Adipocyte (in vitro differentiated cells): ENCODE results near the gene CACNG5.

Experiments used
- DNase-seq: peaks from one replicate; pipeline ENCODE4 v3.0.0-alpha.2; 2015; ENCODE audit warnings: low read depth
- H3K27me3 ChIP-seq: replicated peaks from 2 replicates; pipeline ENCODE4 v1.7.0; 2013; ENCODE audit warnings: mild to moderate bottlenecking, low read length, moderate library complexity; ENCODE audit not compliant: control insufficient read depth, insufficient read depth
- H3K36me3 ChIP-seq: 2 replicates; pipeline ENCODE4 v1.7.0; 2013; ENCODE audit warnings: low read length, mild to moderate bottlenecking, moderate library complexity; ENCODE audit not compliant: control insufficient read depth, insufficient read depth, severe bottlenecking
- H3K4me1 ChIP-seq: 2 replicates; pipeline ENCODE4 v1.7.0; 2013; ENCODE audit warnings: mild to moderate bottlenecking, low read length, moderate library complexity; ENCODE audit not compliant: control insufficient read depth, insufficient read depth
- H3K4me3 ChIP-seq: 2 replicates; pipeline ENCODE4 v1.7.0; 2013; ENCODE audit warnings: mild to moderate bottlenecking, low read length, moderate library complexity
- H3K9ac ChIP-seq: 2 replicates; pipeline ENCODE4 v1.7.0; 2013; ENCODE audit warnings: mild to moderate bottlenecking, low read length, moderate library complexity
- H3K9me3 ChIP-seq: 2 replicates; pipeline ENCODE4 v1.7.0; 2013; ENCODE audit warnings: mild to moderate bottlenecking, low read length, moderate library complexity; ENCODE audit not compliant: control insufficient read depth

The CACNG5 gene

GRCh38 chr17:66826856-66827255 is 8.1 kb upstream of the CACNG5 start:
- no peaks in the 10 kb centered on the region for H3K9me3 ChIP-seq
- H3K4me3 ChIP-seq: no peak overlapping the region
- H3K4me1 ChIP-seq: no peaks in the 10 kb centered on the region
- no peak for DNase-seq
- peaks cover 36% of the 10 kb centered on the region for H3K27me3 ChIP-seq
- no peaks in the 10 kb centered on the region for H3K36me3 ChIP-seq
- H3K9ac ChIP-seq: no peak overlapping the region

DNA sequence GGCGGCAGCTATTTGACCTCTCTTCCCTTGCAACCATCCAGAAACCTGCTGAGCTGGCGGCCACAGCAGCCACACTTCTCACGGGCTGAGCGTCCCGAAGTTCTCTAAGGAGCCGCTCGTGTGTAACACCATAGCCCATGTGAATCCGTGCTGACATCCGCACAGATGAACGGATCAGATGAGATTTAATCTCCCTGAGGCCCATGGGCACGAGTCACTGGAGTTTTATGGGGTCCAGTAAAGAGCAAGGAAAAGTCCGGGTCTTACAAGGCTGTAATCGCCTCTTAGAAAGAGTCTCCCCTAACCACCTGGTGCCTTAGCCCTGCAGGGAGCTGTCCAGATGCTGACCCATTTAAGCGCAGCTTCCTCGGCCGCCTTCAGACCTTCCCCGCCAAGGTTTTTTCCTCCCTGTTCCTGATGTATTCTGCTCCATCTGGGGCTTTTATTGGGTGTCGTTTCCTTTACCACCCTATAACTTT is 5.5 kb upstream of the CACNG5 start:
- H3K4me3 ChIP-seq: no peak overlapping the region
- DNase-seq: peak; percentile 85
- no peaks in the 10 kb centered on the region for H3K9me3 ChIP-seq
- H3K27me3 ChIP-seq: peaks cover 49% of the 10 kb centered on the region
- H3K9ac ChIP-seq: no peak overlapping the region
- no peaks in the 10 kb centered on the region for H3K36me3 ChIP-seq
- H3K4me1 ChIP-seq: no peaks in the 10 kb centered on the region

GRCh38 chr17:66829883-66830282 is 5.0 kb upstream of the CACNG5 start:
- Histone ChIP-seq H3K36me3 (no peaks in the 10 kb centered on the region), H3K27me3 (peaks cover 53% of the 10 kb centered on the region), H3K9me3 (no peaks in the 10 kb centered on the region), H3K4me3 (no peak overlapping the region), H3K9ac (no peak overlapping the region), H3K4me1 (no peaks in the 10 kb centered on the region)
- no peak for DNase-seq

GRCh38 chr17:66830451-66830850 is 4.5 kb upstream of the CACNG5 start:
- H3K9ac ChIP-seq: no peak overlapping the region
- H3K36me3 ChIP-seq: no peaks in the 10 kb centered on the region
- no peak overlapping the region for H3K4me3 ChIP-seq
- H3K9me3 ChIP-seq: no peaks in the 10 kb centered on the region
- DNase-seq: no peak
- peaks cover 56% of the 10 kb centered on the region for H3K27me3 ChIP-seq
- no peaks in the 10 kb centered on the region for H3K4me1 ChIP-seq

DNA sequence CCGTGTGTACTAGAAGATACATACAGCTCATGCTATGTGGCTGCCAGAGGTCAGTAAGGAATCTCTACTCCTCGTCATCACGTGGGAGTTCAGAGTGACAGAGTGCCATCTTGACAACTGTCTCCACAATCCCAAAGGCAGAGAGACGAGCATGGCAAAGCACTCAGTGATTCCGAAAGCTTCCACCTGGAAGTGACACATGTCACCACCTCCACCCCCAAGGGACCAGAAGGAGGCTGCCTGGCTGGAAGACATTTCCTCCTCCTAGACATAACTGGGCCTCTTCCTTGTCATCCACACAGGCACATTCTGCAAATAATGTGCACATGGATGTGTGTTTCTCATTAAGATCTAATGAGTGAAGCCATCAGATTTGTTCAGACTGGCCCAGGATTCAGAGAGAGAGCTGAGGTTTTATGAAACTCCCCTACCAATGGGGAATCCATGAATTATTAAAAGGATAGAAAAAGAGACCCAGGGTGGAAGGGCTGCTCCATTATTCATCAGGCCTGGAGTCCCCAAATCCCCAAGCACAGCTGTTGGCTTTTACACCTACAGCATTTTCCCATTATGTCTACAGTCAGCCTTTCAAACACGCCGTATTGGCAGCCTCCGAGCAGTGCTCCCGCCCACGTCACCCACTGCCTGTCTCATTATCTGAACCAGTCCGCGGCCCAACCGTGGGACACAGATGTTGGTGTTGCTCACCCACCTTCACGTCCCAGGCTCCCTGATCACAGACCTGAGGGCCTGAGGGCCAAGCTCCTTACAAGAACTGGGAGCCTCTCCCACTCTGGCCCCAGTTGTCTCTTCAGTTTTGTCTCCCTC is 3.3 kb upstream of the CACNG5 start:
- Histone ChIP-seq H3K9ac (no peak overlapping the region), H3K36me3 (no peaks in the 10 kb centered on the region), H3K4me1 (no peaks in the 10 kb centered on the region), H3K9me3 (no peaks in the 10 kb centered on the region), H3K27me3 (peaks cover 62% of the 10 kb centered on the region), H3K4me3 (no peak overlapping the region)
- DNase-seq: no peak

- Histone ChIP-seq H3K9me3 (no peaks in the 10 kb centered on the region), H3K9ac (no peak overlapping the region), H3K4me1 (no peaks in the 10 kb centered on the region), H3K27me3 (peaks cover 70% of the 10 kb centered on the region), H3K36me3 (no peaks in the 10 kb centered on the region), H3K4me3 (no peak overlapping the region)
- DNase-seq: no peak
Observed at GRCh38 chr17:66833201-66833600, 1.7 kb upstream of the CACNG5 start.

DNA sequence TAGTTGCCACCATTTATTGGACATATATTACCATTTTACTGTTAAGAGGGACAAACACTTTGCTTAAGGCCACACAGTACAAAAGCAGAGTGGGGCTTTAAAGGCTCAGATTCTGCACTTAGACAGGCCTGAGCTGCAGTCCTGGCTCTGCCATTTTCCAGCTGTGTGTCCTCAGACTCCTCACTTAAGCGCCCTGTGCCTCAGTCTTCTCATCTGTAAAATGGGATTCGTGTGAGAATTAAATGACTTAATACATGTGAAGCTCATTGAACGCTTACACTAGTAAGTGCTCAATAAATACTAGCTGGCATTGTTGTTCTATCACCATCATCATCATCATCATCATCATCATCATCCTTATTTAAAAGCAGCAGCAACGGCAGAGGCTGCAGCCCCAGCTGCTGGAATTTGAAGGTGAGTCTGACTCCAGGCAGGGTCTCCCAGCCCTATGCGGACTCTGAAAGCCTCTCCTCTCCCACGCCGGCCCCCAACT is 445 bp upstream of the CACNG5 start:
- Histone ChIP-seq H3K9me3 (no peaks in the 10 kb centered on the region), H3K27me3 (peaks cover 76% of the 10 kb centered on the region), H3K4me3 (no peak overlapping the region), H3K4me1 (no peaks in the 10 kb centered on the region), H3K36me3 (no peaks in the 10 kb centered on the region), H3K9ac (no peak overlapping the region)
- no peak for DNase-seq

GRCh38 chr17:66835476-66835875 is 559 bp downstream of the CACNG5 start:
- H3K9ac ChIP-seq: no peak overlapping the region
- H3K4me1 ChIP-seq: no peaks in the 10 kb centered on the region
- DNase-seq: no peak
- no peak overlapping the region for H3K4me3 ChIP-seq
- H3K36me3 ChIP-seq: no peaks in the 10 kb centered on the region
- no peaks in the 10 kb centered on the region for H3K9me3 ChIP-seq
- peaks cover 76% of the 10 kb centered on the region for H3K27me3 ChIP-seq

- Histone ChIP-seq H3K9ac (no peak overlapping the region), H3K36me3 (no peaks in the 10 kb centered on the region), H3K27me3 (peaks cover 73% of the 10 kb centered on the region), H3K4me3 (no peak overlapping the region), H3K9me3 (no peaks in the 10 kb centered on the region), H3K4me1 (no peaks in the 10 kb centered on the region)
- DNase-seq: no peak
Observed at GRCh38 chr17:66836063-66837005, 1.4 kb downstream of the CACNG5 start.

GRCh38 chr17:66837226-66837625 is 2.3 kb downstream of the CACNG5 start:
- DNase-seq: no peak
- H3K4me1 ChIP-seq: no peaks in the 10 kb centered on the region
- no peaks in the 10 kb centered on the region for H3K36me3 ChIP-seq
- peaks cover 71% of the 10 kb centered on the region for H3K27me3 ChIP-seq
- H3K9me3 ChIP-seq: no peaks in the 10 kb centered on the region
- H3K4me3 ChIP-seq: no peak overlapping the region
- no peak overlapping the region for H3K9ac ChIP-seq
